ENCODE data around the gene PCDHB7. TPM values are rescaled to one million over a fixed set of nuclear protein-coding genes. Genes with fewer than 3 reads are reported as not detected.
"Not testable (repeated sequence)": the region's sequence is repeated elsewhere in the genome, so short reads cannot be mapped to it uniquely, and the experiment has no call there.

PCDHB7 gene
- total RNA-seq, 2 donors from 2014 or later: 4.2 to 7.1 TPM

- Histone ChIP-seq H3K4me1 (ENCODE audit: control insufficient read depth in 1 of 2, low read depth in 2 of 2) (no peaks in the 10 kb centered on the region), H3K27me3 (replicated peaks; ENCODE audit: insufficient read depth) (no peaks in the 10 kb centered on the region), H3K36me3 (no peaks in the 10 kb centered on the region), H3K9me3 (peaks cover 81% of the 10 kb centered on the region), H3K27ac (no peak within 1 kb of the TSS), H3K4me3 (peak within 1 kb of the TSS; percentile 42)
- DNase-seq (ENCODE audit: low spot score): no peak
- no peak for TF ChIP-seq CTCF (IDR thresholded peaks at IDR 0.05)
- no peak for ATAC-seq (ENCODE audit: insufficient number of reproducible peaks, low FRiP score, low read depth)
Measured at GRCh38 chr5:141199359-141200235, 27.2 kb downstream of the PCDHB7 start, which contains the start of gene PCDHB11. PCDHB11 (plus strand) TSS chr5:141199627; CDS start chr5:141199775, 148 bp downstream.

- not testable (repeated sequence) for ATAC-seq (ENCODE audit: insufficient number of reproducible peaks, low FRiP score, low read depth); DNase-seq (ENCODE audit: low spot score); H3K4me3 ChIP-seq; H3K27me3 ChIP-seq (replicated peaks; ENCODE audit: insufficient read depth); H3K36me3 ChIP-seq; H3K4me1 ChIP-seq (ENCODE audit: control insufficient read depth in 1 of 2, low read depth in 2 of 2); H3K27ac ChIP-seq
- H3K9me3 ChIP-seq: peaks cover 72% of the 10 kb centered on the region
Measured at GRCh38 chr5:141201126-141201525, 28.7 kb downstream of the PCDHB7 start.

GRCh38 chr5:141201646-141202045 lies 29.2 kb downstream of the PCDHB7 start:
- H3K27me3 ChIP-seq (replicated peaks; ENCODE audit: insufficient read depth); DNase-seq (ENCODE audit: low spot score); H3K4me3 ChIP-seq; H3K36me3 ChIP-seq; H3K4me1 ChIP-seq (ENCODE audit: control insufficient read depth in 1 of 2, low read depth in 2 of 2); H3K27ac ChIP-seq; ATAC-seq (ENCODE audit: insufficient number of reproducible peaks, low FRiP score, low read depth): not testable (repeated sequence)
- H3K9me3 ChIP-seq: peaks cover 67% of the 10 kb centered on the region

- no peaks in the 10 kb centered on the region for H3K4me1 ChIP-seq (ENCODE audit: control insufficient read depth in 1 of 2, low read depth in 2 of 2)
- no peak for TF ChIP-seq CTCF (IDR thresholded peaks at IDR 0.05)
- H3K36me3 ChIP-seq: no peaks in the 10 kb centered on the region
- no peak within 1 kb of the TSS for H3K27ac ChIP-seq
- peak within 1 kb of the TSS; percentile 42 for H3K4me3 ChIP-seq
- ATAC-seq (ENCODE audit: insufficient number of reproducible peaks, low FRiP score, low read depth): no peak
- no peak for DNase-seq (ENCODE audit: low spot score)
- no peaks in the 10 kb centered on the region for H3K27me3 ChIP-seq (replicated peaks; ENCODE audit: insufficient read depth)
- H3K9me3 ChIP-seq: peaks cover 48% of the 10 kb centered on the region
Measured at GRCh38 chr5:141208478-141208877, 36.0 kb downstream of the PCDHB7 start, which contains the start of gene PCDHB12. PCDHB12 (plus strand) TSS chr5:141208719; CDS start chr5:141208908, 189 bp downstream.

- not testable (repeated sequence) for ATAC-seq (ENCODE audit: insufficient number of reproducible peaks, low FRiP score, low read depth); DNase-seq (ENCODE audit: low spot score); H3K4me3 ChIP-seq; H3K27ac ChIP-seq; H3K36me3 ChIP-seq; H3K4me1 ChIP-seq (ENCODE audit: control insufficient read depth in 1 of 2, low read depth in 2 of 2); H3K27me3 ChIP-seq (replicated peaks; ENCODE audit: insufficient read depth)
- peaks cover 51% of the 10 kb centered on the region for H3K9me3 ChIP-seq
Measured at GRCh38 chr5:141210281-141210680, 37.8 kb downstream of the PCDHB7 start.

GRCh38 chr5:141210849-141211248 lies 38.4 kb downstream of the PCDHB7 start:
- ATAC-seq (ENCODE audit: insufficient number of reproducible peaks, low FRiP score, low read depth); H3K27me3 ChIP-seq (replicated peaks; ENCODE audit: insufficient read depth); DNase-seq (ENCODE audit: low spot score); H3K36me3 ChIP-seq; H3K4me1 ChIP-seq (ENCODE audit: control insufficient read depth in 1 of 2, low read depth in 2 of 2); H3K27ac ChIP-seq; H3K4me3 ChIP-seq: not testable (repeated sequence)
- peaks cover 51% of the 10 kb centered on the region for H3K9me3 ChIP-seq

- not testable (repeated sequence) for H3K36me3 ChIP-seq; DNase-seq (ENCODE audit: low spot score); H3K4me1 ChIP-seq (ENCODE audit: control insufficient read depth in 1 of 2, low read depth in 2 of 2); H3K27me3 ChIP-seq (replicated peaks; ENCODE audit: insufficient read depth); H3K27ac ChIP-seq; ATAC-seq (ENCODE audit: insufficient number of reproducible peaks, low FRiP score, low read depth)
- Histone ChIP-seq H3K4me3 (peak within 1 kb of the TSS; percentile 25), H3K9me3 (peaks cover 65% of the 10 kb centered on the region)
Measured at GRCh38 chr5:141213656-141214339, 41.4 kb downstream of the PCDHB7 start, which contains the start of gene PCDHB13. PCDHB13 (plus strand) TSS chr5:141213919; CDS start chr5:141214124, 205 bp downstream.

- ATAC-seq (ENCODE audit: insufficient number of reproducible peaks, low FRiP score, low read depth); H3K27ac ChIP-seq; H3K4me3 ChIP-seq; DNase-seq (ENCODE audit: low spot score); H3K4me1 ChIP-seq (ENCODE audit: control insufficient read depth in 1 of 2, low read depth in 2 of 2); H3K36me3 ChIP-seq; H3K27me3 ChIP-seq (replicated peaks; ENCODE audit: insufficient read depth): not testable (repeated sequence)
- H3K9me3 ChIP-seq: peaks cover 67% of the 10 kb centered on the region
Measured at GRCh38 chr5:141214583-141214982, 42.1 kb downstream of the PCDHB7 start.

GRCh38 chr5:141215504-141215903 lies 43.1 kb downstream of the PCDHB7 start:
- H3K27me3 ChIP-seq (replicated peaks; ENCODE audit: insufficient read depth); H3K36me3 ChIP-seq; ATAC-seq (ENCODE audit: insufficient number of reproducible peaks, low FRiP score, low read depth); H3K27ac ChIP-seq; H3K4me1 ChIP-seq (ENCODE audit: control insufficient read depth in 1 of 2, low read depth in 2 of 2); H3K4me3 ChIP-seq; DNase-seq (ENCODE audit: low spot score): not testable (repeated sequence)
- H3K9me3 ChIP-seq: peaks cover 68% of the 10 kb centered on the region

- not testable (repeated sequence) for H3K27me3 ChIP-seq (replicated peaks; ENCODE audit: insufficient read depth); H3K4me3 ChIP-seq; H3K4me1 ChIP-seq (ENCODE audit: control insufficient read depth in 1 of 2, low read depth in 2 of 2); H3K36me3 ChIP-seq; DNase-seq (ENCODE audit: low spot score); H3K27ac ChIP-seq; ATAC-seq (ENCODE audit: insufficient number of reproducible peaks, low FRiP score, low read depth)
- H3K9me3 ChIP-seq: peaks cover 71% of the 10 kb centered on the region
Measured at GRCh38 chr5:141216035-141216434, 43.6 kb downstream of the PCDHB7 start.
